Measurements from ENCODE around the gene CYP2B6.
A peak's percentile ranks its signal among the peaks of the same experiment; 100 is the strongest.
"Not testable (repeated sequence)": the region's sequence is repeated elsewhere in the genome, so short reads cannot be mapped to it uniquely, and the experiment has no call there.

CYP2B6 gene
- 0 reads per million in 2 donors for total RNA-seq

- DNase-seq, result no peak
These were observed at the start of gene CYP2B6 for GRCh38 chr19:40990972-40991381. Gene CYP2B6 (plus strand): TSS chr19:40991282. CDS start chr19:40991306, 24 bp downstream.

GRCh38 chr19:40941481-40942219 lies 49.4 kb upstream of the CYP2B6 start:
- DNase-seq, result no peak

- no peak for DNase-seq
These were observed 45.4 kb upstream of the CYP2B6 start for GRCh38 chr19:40945645-40946044.

- DNase-seq, result no peak
These were observed 44.0 kb upstream of the CYP2B6 start for GRCh38 chr19:40947114-40947513.

- DNase-seq, result no peak
These were observed 43.5 kb upstream of the CYP2B6 start for GRCh38 chr19:40947573-40947972.

DNA sequence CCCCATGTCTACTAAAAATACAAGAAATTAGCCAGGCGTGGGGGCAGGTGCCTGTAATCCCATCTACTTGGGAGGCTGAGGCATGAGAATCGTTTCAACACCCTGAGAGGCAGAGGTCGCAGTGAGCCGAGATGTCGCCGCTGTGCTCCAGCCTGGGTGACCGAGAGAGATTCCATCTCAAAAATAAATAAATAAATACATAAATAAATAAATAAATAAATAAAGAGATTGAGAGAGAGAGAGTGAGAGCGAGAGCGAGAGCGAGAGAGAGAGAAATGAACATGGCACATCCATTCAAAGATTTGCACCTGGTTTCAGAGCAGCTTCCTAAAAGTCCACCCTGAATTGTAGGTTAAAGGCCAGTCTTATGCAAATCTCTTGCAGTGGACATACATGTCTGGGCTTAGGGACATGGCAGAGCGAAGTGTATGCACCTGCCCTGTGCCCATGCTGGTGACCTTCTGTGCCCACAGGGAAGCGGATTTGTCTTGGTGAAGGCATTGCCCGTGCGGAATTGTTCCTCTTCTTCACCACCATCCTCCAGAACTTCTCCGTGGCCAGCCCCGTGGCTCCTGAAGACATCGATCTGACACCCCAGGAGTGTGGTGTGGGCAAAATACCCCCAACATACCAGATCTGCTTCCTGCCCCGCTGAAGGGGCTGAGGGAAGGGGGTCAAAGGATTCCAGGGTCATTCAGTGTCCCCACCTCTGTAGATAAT lies 42.3 kb upstream of the CYP2B6 start:
- no peak for DNase-seq

- DNase-seq, result peak in 1 of 5 experiments; percentile 15
These were observed 36.5 kb upstream of the CYP2B6 start for GRCh38 chr19:40954573-40954972.

- no peak for DNase-seq
These were observed 31.7 kb upstream of the CYP2B6 start for GRCh38 chr19:40959338-40959737.

DNA sequence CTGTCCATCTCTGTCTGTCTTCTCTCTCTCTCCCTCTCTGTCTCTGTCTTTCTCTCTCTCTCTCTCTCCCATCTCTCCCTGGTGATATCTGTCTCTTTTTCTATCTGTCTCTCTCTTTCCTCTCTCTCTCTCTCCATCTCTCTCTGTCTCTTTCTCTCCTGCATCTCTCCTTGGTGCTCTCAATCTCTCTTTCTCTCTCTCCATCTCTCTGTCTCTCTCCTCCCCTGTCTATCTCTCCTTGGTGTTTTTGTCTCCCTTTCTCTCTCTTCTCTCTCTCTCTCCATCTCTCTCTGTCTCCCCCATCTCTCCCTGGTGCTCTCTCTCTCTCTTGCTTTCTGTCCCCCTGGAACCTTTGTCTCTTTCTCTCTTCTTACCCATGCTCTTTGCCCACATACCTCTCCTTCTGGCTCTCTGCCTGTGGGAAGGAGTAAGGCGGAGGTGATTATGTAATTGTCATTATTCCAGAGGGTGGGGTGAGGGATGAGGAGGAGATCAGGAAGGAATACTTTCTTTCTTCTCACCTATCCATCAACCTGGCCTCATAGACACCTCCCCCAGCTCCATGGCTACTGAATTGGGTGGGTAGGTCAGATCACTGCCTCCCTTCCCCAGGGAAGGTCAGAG lies 30.9 kb upstream of the CYP2B6 start:
- DNase-seq, result no peak

- no peak for DNase-seq
These were observed 30.3 kb upstream of the CYP2B6 start for GRCh38 chr19:40960780-40961179.

DNA sequence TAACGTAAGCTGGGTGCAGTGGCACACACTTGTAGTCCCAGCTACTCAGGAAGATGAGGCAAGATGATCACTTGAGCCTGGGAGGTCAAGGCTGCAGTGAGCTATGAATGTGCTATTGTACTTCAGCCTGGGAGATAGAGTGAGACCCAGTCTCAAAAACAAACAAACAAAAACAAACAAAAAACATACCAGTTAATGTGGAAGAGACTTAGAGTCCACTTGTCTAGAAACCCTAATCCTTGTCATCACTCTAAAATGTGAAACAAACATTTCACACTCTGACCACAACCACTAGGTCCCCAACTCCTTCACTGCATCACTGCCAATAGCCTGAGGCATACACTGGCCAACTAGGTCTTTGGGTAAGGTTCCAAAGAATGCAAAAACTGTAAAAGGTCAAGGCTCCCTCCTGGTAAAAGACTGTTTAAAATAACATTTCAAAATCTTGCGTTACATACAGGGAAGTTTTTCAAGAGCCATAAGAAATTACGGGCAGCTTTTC lies 28.6 kb upstream of the CYP2B6 start:
- DNase-seq, result no peak

DNA sequence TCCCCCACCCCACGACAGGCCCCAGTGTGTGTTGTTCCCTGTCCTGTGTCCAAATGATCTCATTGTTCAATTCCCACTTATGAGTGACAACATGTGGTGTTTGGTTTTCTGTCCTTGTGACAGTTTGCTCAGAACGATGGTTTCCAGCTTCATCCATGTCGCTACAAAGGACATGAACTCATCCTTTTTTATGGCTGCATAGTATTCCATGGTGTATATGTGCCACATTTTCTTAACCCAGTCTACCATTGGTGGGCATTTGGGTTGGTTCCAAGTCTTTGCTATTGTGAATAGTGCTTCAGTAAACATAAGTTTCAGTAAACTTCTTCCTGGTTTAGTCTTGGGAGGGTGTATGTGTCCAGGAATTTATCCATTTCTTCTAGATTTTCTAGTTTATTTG lies 26.7 kb upstream of the CYP2B6 start:
- not testable (repeated sequence) for DNase-seq

DNA sequence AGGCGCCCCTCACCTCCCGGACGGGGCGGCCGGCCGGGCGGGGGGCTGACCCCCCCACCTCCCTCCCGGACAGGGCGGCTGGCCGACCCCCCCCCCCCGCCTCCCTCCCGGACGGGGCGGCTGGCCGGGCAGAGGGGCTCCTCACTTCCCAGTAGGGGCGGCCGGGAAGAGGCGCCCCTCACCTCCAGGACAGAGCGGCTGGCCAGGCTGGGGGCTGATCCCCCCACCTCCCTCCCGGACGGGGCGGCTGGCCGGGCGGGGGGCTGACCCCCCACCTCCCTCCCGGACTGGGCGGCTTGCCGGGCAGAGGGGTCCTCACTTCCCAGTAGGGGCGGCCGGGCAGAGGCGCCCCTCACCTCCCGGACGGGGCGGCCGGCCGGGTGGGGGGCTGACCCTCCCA lies 25.7 kb upstream of the CYP2B6 start:
- not testable (repeated sequence) for DNase-seq

DNA sequence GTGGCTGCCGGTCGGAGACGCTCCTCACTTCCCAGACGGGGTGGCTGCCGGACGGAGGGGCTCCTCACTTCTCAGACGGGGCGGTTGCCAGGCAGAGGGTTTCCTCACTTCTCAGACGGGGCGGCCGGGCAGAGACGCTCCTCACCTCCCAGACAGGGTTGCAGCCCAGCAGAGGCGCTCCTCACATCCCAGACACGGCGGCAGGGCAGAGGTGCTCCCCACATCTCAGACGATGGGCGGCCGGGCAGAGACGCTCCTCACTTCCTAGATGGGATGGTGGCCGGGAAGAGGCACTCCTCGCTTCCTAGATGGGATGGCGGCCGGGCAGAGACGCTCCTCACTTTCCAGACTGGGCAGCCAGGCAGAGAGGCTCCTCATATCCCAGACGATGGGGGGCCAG lies 24.5 kb upstream of the CYP2B6 start:
- not testable (repeated sequence) for DNase-seq

- DNase-seq, result not testable (repeated sequence)
These were observed 23.0 kb upstream of the CYP2B6 start for GRCh38 chr19:40968065-40968464.

DNA sequence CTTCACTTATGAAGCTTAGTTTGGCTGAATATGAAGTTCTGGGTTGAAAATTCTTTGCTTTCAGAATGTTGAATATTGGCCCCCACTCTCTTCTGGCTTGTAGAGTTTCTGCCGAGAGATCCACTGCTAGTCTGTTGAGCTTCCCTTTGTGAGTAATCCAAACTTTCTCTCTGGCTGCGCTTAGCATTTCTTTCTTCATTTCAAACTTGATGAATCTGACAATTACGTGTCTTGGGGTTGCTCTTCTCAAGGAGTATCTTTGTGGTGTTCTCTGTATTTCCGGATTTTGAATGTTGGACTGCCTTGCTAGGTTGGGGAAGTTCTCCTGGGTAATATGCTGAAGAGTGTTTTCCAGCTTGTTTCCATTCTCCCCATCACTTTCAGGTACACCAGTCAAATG lies 21.4 kb upstream of the CYP2B6 start:
- peak in 1 of 5 experiments; percentile 50 for DNase-seq

DNA sequence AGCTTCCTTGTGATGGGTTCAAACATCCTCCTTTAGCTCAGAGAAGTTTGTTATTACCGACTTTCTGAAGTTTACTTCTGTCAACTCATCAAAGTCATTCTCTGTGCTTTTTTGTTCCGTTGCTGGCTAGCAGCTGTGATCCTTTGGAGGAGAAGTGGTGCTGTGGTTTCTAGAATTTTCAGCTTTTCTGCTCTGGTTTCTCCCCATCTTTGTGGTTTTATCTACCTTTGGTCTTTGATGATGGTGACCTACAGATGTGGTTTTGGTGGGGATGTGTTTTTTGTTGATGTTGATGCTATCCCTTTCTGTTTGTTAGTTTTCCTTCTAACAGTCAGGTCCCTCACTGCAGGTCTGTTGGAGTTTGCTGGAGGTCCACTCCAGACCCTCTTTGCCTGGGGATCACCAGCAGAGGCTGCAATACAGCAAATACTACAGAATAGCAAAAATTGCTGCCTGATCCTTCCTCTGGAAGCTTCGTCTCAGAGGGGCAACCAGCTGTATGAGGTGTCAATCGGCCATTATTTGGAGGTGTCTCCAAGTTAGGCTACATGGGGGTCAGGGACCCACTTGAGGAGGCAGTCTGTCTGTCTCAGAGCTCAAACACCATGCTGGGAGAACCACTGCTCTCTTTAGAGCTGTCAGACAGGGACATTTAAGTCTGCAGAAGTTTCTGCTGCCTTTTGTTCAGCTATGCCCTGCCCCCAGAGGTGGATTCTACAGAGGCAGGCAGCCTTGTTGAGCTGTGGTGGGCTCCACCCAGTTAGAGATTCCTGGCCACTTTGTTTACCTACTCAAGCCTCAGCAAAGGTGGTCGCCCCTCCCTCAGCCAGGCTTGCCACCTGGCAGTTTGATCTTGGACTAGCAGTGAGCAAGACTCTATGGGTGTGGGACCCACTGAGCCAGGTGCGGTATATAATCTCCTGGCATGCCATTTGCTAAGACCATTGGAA lies 20.4 kb upstream of the CYP2B6 start:
- peak in 3 of 5 experiments; percentile 11 to 82 (median 61) for DNase-seq

DNA sequence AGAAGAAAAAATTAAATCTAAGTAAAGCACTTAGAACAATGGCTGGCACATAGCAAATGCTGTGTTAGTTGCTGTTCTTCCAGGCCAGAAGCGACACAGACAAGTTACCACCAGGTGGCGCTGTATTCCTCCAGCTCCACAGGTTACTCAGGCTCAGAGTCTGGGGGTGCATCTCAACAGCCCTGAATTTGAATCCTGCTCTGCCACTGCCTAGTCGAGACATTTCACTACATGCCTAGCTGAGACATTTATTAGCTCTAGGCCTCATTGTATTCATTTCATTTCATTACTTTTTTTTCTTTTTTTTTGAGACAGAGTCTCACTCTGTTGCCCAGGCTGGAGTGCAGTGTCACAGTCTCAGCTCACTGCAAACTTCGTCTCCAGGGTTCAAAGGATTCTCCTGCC lies 16.4 kb upstream of the CYP2B6 start:
- DNase-seq, result peak; percentile 31 to 83 (median 67)

DNA sequence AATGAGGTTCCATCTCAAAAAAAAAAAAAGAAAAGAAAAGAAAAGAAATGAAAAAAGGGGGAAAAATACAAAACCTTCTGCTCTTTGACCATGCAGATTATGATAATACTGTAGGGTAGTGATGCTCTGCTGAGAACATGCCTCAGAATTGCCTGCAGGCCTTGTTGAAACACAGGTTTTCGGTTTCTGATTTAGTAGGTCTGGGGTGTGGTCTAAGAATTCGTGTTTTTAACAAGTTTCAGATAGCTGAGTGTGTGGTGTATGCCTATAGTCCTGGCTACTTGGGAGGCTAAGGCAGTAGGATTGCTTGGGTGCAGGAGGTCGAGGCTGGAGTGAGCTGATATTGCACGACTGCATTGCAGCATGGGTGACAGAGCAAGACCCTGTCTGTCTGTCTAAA lies 14.9 kb upstream of the CYP2B6 start:
- DNase-seq, result peak in 1 of 5 experiments; percentile 66

GRCh38 chr19:40976724-40977123 lies 14.4 kb upstream of the CYP2B6 start:
- no peak for DNase-seq

DNA sequence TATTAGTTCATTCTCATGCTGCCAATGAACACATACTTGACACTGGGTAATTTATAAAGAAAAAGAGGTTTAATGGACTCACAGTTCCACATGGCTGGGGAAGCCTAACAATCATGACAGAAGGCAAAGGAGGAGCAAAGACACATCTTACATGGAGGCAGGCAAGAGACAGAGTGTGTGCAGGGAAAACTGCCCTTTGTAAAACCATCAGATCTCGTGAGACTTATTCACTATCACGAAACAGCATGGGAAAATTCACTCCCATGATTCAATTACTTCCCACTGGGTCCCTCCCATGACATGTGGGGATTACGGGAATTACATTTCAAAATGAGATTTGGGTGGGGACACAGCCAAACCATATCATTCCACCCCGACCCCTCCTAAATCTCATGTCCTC lies 11.3 kb upstream of the CYP2B6 start:
- DNase-seq, result not testable (repeated sequence)
